Esophagus squamous epithelium (tissue), 4 donors: Measurements from ENCODE around the gene SYPL1.

ENCODE experiments used
- CTCF ChIP-seq, 6 experiments: fragments of 450-650 bp in 4 of 6; fragments of 200-600 bp in 2 of 6; sonication (generic) in 2 of 6; IDR thresholded peaks; one replicate each; pipeline ENCODE4 v1.5.1; 2016 to 2019; ENCODE audit warnings: antibody characterized with exemption in 6 of 6, mild to moderate bottlenecking in 4 of 6, moderate library complexity in 4 of 6
- POLR2A ChIP-seq, 4 donors: fragments of 450-650 bp; IDR thresholded peaks; one replicate each; pipeline ENCODE4 v1.6.1; 2017; ENCODE audit warnings: antibody characterized with exemption in 4 of 4, mild to moderate bottlenecking in 4 of 4, moderate library complexity in 3 of 4

- no peak for TF ChIP-seq CTCF (IDR thresholded peaks at IDR 0.05)
- TF ChIP-seq POLR2A (IDR thresholded peaks at IDR 0.05): no peak
These were observed 9.2 kb upstream of the SYPL1 start for GRCh38 chr7:106121189-106121810.
